Coronary artery (tissue), 2 donors: ENCODE data around the gene PXDN.
"Not testable (repeated sequence)": the region's sequence is repeated elsewhere in the genome, so short reads cannot be mapped to it uniquely, and the experiment has no call there.

ENCODE experiments used
- DNase-seq: peaks from one replicate; pipeline ENCODE4 v3.0.0-alpha.2; 2017; ENCODE audit warnings: low spot score
- H3K27ac ChIP-seq, 2 donors: fragments of 200-600 bp; sonication (generic); one replicate each; pipeline ENCODE4 v1.5.1; 2016 to 2019
- H3K4me3 ChIP-seq: fragments of 200-600 bp; sonication (generic); 2 replicates; pipeline ENCODE4 v1.5.1; 2016; ENCODE audit warnings: mild to moderate bottlenecking, moderate library complexity
- TF ChIP-seq, protein P1 (sequence below): fragments of 200-600 bp; sonication (generic); IDR thresholded peaks from one replicate; pipeline ENCODE4 v1.5.1; 2019; ENCODE audit warnings: antibody characterized with exemption

The PXDN gene

DNA sequence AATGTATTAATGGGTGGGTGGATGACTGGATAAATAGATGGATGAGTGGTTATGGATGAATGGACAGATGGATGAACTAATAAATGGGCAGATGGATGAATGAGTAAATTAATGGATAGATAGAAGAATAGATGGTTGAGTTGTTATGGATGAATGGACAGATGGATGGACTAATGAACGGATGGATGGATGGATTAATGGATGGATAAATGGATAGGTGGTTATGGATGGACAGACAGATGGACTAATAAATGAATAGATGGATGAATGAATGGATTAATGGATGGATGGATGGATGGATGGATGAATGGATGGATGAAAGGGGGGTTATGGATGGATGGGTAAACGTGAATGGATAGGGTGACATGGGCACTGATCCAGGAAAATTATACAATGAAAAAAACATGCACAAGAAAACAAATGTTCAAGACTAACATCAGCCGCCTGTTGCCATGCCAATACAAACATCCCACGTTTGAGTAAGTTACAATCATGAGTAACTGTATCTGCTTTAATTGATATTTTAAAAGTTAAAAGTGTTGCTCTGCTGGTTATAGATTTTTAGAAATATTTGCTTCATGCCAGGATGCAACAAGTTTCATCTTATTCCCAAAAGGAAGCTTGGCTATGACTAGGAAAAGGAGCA is 20.8 kb downstream of the PXDN start:
- no peak overlapping the region for H3K27ac ChIP-seq
- no peak for DNase-seq
- TF ChIP-seq, protein P1, sequence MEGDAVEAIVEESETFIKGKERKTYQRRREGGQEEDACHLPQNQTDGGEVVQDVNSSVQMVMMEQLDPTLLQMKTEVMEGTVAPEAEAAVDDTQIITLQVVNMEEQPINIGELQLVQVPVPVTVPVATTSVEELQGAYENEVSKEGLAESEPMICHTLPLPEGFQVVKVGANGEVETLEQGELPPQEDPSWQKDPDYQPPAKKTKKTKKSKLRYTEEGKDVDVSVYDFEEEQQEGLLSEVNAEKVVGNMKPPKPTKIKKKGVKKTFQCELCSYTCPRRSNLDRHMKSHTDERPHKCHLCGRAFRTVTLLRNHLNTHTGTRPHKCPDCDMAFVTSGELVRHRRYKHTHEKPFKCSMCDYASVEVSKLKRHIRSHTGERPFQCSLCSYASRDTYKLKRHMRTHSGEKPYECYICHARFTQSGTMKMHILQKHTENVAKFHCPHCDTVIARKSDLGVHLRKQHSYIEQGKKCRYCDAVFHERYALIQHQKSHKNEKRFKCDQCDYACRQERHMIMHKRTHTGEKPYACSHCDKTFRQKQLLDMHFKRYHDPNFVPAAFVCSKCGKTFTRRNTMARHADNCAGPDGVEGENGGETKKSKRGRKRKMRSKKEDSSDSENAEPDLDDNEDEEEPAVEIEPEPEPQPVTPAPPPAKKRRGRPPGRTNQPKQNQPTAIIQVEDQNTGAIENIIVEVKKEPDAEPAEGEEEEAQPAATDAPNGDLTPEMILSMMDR, result no peak
- H3K4me3 ChIP-seq, result no peak overlapping the region

DNA sequence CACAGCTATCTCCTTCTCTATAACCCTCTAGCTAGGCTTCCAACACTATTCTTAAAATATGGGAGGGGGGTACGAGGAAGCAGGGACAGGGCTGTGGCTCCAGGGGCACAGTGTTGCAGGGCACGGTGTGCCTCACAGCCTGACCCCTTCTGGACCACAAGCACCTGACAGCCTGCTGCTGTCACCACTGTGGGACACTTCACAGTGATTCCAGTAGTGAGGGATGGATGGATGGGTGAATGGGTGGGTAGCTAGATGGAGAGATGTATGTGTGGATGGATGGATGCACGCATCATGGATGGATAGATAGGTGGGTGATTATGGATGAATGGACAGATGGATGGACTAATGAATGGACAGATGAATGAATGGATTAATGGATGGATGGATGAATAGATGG is 21.6 kb downstream of the PXDN start:
- Histone ChIP-seq H3K27ac (peak overlapping the region in 1 of 2 donors; percentile 75), H3K4me3 (no peak overlapping the region)
- no peak for DNase-seq
- TF ChIP-seq, protein P1, result no peak

DNA sequence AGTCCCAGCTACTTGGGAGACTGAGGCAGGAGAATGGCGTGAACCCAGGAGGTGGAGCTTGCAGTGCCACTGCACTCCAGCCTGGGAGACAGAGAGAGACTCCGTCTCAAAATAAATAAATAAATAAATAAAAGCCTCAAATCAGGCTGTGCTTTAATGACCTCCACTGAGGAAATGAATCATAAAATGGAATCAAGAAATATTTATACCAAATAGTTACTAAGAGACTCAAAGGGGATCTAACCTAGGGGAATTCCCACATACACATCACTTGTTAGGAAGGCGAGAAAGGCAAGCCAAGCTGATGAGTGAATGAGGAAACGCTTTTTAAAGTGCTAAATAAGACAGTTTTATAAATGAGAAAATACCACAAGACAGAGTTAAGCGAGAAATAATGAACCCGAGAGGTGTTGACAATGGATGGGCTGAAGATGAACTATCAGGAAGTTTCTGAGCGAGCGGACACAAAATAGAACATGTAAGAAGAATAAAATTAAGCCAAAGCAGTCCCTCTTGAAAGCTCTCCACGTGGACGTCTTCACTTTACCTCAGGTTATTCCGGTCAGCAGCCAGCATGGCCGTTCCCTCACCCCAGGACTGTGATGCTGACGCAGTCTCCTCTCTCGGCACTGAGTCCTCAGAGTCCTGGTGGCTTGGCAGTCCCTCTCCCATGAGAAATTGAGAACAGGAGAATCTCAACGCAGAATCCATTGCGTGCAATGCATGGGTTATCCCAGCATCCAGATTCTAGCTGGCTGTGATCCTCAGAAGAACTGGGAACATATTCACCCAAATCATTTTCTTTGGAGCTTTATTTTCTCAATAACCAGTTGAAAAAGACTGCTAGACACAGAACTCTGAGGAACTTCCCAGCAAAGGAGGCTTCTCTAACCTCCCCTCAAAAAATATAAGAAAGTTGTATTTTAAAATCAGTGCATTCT is 22.3 kb downstream of the PXDN start:
- Histone ChIP-seq H3K4me3 (peak overlapping the region; percentile 51), H3K27ac (peak overlapping the region; percentile 51 to 89)
- TF ChIP-seq, protein P1, result no peak
- no peak for DNase-seq

GRCh38 chr2:1718339-1719220 is 25.7 kb downstream of the PXDN start:
- H3K27ac ChIP-seq, result peak overlapping the region in 1 of 2 donors; percentile 83
- no peak overlapping the region for H3K4me3 ChIP-seq
- TF ChIP-seq, protein P1, result no peak
- DNase-seq, result no peak

DNA sequence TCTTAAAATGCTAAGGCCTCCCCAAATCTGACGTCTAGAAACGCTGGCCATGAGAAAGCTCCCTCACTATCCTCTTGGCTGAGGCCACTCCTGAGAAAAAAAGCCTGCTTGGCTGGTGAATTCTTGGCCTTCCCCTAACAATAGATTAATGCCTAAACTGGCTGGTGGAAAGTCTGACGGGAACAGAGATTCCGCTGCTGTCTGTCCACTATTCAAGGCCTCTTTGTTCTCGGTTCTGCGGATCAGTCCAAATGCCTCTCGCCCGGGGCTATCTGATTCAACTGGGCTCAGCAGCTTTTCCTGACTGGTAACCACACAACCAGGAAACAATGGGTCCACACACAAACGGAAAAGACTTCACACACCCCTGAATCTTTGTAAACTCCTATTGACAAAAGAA is 27.2 kb downstream of the PXDN start:
- DNase-seq, result peak; percentile 77
- TF ChIP-seq, protein P1, result no peak
- Histone ChIP-seq H3K4me3 (no peak overlapping the region), H3K27ac (peak overlapping the region; percentile 47 to 83)

DNA sequence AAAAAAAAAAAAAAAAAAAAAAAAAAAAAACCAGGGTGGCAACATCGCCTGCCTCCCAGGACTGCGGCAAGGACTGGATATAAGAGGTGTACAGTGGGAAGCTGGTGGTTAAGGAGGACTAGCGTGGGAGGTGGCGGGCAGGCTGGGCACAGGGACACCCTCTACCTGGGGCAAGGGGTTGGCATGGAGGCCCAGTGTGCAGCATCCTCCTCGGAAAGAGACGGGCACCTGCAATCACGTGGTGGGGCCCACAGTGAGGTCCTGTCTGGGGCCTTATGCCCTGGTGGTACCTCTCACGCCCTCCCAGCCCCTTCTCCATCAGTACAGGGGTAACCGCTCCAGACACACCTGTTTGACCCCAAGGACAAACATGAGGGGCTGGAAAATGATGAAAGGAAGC is 27.9 kb downstream of the PXDN start:
- Histone ChIP-seq H3K27ac (peak overlapping the region; percentile 47 to 83), H3K4me3 (no peak overlapping the region)
- DNase-seq, result no peak
- TF ChIP-seq, protein P1, result no peak

GRCh38 chr2:1716014-1716305 is 28.4 kb downstream of the PXDN start:
- not testable (repeated sequence) for DNase-seq, H3K4me3 ChIP-seq
- peak overlapping the region in 1 of 2 donors; percentile 79 for H3K27ac ChIP-seq
